Heart left ventricle (tissue), 16 donors: ENCODE measurements around the gene NFIA. TPM values are rescaled to one million over a fixed set of nuclear protein-coding genes. Genes with fewer than 3 reads are reported as not detected.

Source experiments
- ATAC-seq, 4 donors: fragments of 200-7000 bp; cut with Tn5 transposase; one replicate each; pipeline ENCODE4 v1.9.1; 2020 to 2022; ENCODE audit warnings: moderate library complexity in 4 of 4, mild to moderate bottlenecking in 3 of 4, moderate number of reproducible peaks in 1 of 4
- DNase-seq, 5 donors: peaks; one replicate each; pipeline ENCODE4 v3.0.0-alpha.2; 2020
- H3K27ac ChIP-seq, 12 donors: fragments of 200-600 bp; sonication (generic) in 4 of 12; one replicate each; pipeline versions ENCODE4 v1.5.0 to v1.8.0; 2016 to 2022; ENCODE audit warnings: mild to moderate bottlenecking in 2 of 12
- H3K27me3 ChIP-seq, 9 donors: fragments of 200-600 bp; sonication (generic) in 2 of 9; one replicate each; pipeline versions ENCODE4 v1.5.1 to v1.8.0; 2016 to 2022; ENCODE audit warnings: mild to moderate bottlenecking in 3 of 9
- H3K36me3 ChIP-seq, 9 donors: fragments of 200-600 bp; sonication (generic) in 2 of 9; one replicate each; pipeline versions ENCODE4 v1.5.0 to v1.8.0; 2018 to 2022; ENCODE audit warnings: mild to moderate bottlenecking in 2 of 9
- H3K4me1 ChIP-seq, 12 donors: fragments of 200-600 bp; sonication (generic) in 4 of 12; one replicate each; pipeline versions ENCODE4 v1.5.0 to v1.8.0; 2016 to 2022; ENCODE audit warnings: mild to moderate bottlenecking in 3 of 12
- H3K4me3 ChIP-seq, 12 donors: fragments of 200-600 bp; sonication (generic) in 4 of 12; one replicate each; pipeline versions ENCODE4 v1.5.0 to v1.8.0; 2017 to 2022; ENCODE audit warnings: mild to moderate bottlenecking in 9 of 12, moderate library complexity in 4 of 12
- H3K9me3 ChIP-seq, 12 donors: fragments of 200-600 bp; sonication (generic) in 4 of 12; one replicate each; pipeline versions ENCODE4 v1.5.0 to v1.8.0; 2016 to 2022; ENCODE audit warnings: mild to moderate bottlenecking in 1 of 12
- CTCF ChIP-seq, 12 donors: fragments of 200-600 bp; sonication (generic) in 4 of 12; IDR thresholded peaks; one replicate each; pipeline versions ENCODE4 v1.5.0 to v1.8.0; 2018 to 2022; ENCODE audit warnings: antibody characterized with exemption in 12 of 12, mild to moderate bottlenecking in 5 of 12
- POLR2A ChIP-seq, 2 donors: fragments of 450-650 bp; IDR thresholded peaks; one replicate each; pipeline ENCODE4 v1.6.1; 2017; ENCODE audit warnings: antibody characterized with exemption in 2 of 2, mild to moderate bottlenecking in 2 of 2, moderate library complexity in 2 of 2
- WGBS, 4 donors: extraction: QIAGEN DNeasy Blood & Tissue Kit in 2 of 4; methylation state at CpG; one replicate each; pipeline versions ENCODE4 v1.1.5 to v1.1.7; 2013 to 2018; 5-methylcytosine and 5-hydroxymethylcytosine counted together
- intact Hi-C, 10 donors: fragments of 100-400 bp; cut with DNase I; formaldehyde crosslinking; loops; one replicate each; pipeline versions ENCODE4 v1.11.1 to v1.14.2; 2022
- polyA plus RNA-seq, 2 donors: library from polyadenylated mRNA; stranded (reverse); fragments of 200-250 nt; gene quantifications; one replicate each; pipeline ENCODE4 v1.2.3, GENCODE V29; 2013
- total RNA-seq, 9 donors: library from RNA; depleted of rRNA in 2 of 9; stranded (reverse); fragments of >200 nt in 2 of 9; fragmentation: NEBNext Ultra II Directional in 3 of 9; extraction: Animal tissue kit (Norgen Biotek cat#: 25700) in 3 of 9; gene quantifications; one replicate each; pipeline versions ENCODE4 v1.1.0 to v1.2.4, GENCODE V29; 2016 to 2023
- donor health status: ischemic (EF 13 %, LVEDD 7.1; RV severe dilation, severe dysfunction).
- donor health status: healthy with polysubstance abuse.
- donor health status: DM: no; HTN: yes; CAD: no.
- donor health status: DM: no; HTN: no; CAD: no.
- donor health status: ischemic (EF 25% LVEDD 6.9; RV normal size, moderate dysfunction).
- donor health status: ischemic (EF 25% LVEDD 5.7; RV mildly dilated, moderate dysfunction).
- donor health status: healthy.
- donor health status: DM: yes; HTN: yes; CAD: no.
- donor health status: ischemic (EF 35%, LVEDD 5.7; RV mildly dilated, moderate dysfunction).
- donor health status: nonischemic (EF 11% LVEDD 7.7; RV severe dilation, severe dysfunction).
- donor health status: DM: yes; HTN: yes; CAD: no.
- donor health status: PGD.
- donor health status: ischemic (EF 29% LVEDD 5.4; RV normal size, mild dysfunction).
- donor health status: nonischemic (EF 23%, LVEDD 6.1; RV moderate dilation, normal function).

NFIA gene
- total and polyA plus RNA-seq, 11 donors, result 12.7 to 121 (median 96.5) TPM

DNA sequence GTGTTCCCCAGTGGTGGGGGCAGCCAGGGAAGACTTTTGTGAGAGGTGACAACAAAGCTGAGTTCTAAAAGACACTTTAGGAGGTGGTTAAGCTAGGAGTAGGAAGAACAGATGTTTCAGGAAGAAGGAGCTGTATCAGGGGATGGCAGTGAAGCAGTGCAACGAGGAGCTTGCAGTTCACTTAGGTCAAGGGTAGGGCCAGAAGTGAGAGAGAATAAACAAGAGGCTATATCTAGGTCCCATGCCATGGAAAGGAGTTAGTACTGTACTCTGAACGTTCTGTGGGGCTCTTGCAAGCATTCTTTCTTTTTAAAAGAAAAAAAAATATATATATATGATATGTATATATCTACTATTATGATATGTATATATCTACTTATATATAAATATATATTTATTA lies 244.4 kb downstream of the NFIA start:
- Histone ChIP-seq H3K36me3 (no peaks in the 10 kb centered on the region), H3K4me1 (peaks cover 0 to 22% (median 8%) of the 10 kb centered on the region in 12 donors), H3K4me3 (no peak overlapping the region), H3K27me3 (no peaks in the 10 kb centered on the region), H3K27ac (peak overlapping the region in 1 of 12 donors; percentile 5), H3K9me3 (peaks cover 0 to 5% (median 0%) of the 10 kb centered on the region in 12 donors)
- ATAC-seq, result no peak
- WGBS, 4 donors, result 19 to 48% (median 34%) methylated on average over 2 of the region's 2 CpGs
- TF ChIP-seq POLR2A (IDR thresholded peaks at IDR 0.05), result no peak
- no peak for TF ChIP-seq CTCF (IDR thresholded peaks at IDR 0.05)
- intact Hi-C loops, result no loop called here
- DNase-seq, result no peak

DNA sequence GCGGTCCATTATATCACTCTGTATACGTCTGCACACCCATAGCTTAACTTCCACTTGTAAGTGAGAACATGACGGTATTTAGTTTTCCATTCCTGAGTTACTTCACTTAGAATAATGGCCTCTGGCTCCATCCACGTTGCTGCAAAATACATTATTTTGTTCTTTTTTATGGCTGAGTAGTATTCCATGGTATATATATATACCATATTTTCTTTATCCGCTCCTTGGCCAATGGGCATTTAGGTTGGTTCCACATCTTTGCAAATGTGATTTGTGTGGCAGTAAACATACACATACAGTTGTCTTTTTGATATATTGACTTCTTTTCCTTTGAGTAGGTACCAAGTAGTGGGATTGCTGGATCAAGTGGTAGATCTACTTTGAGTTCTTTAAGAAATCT lies 245.1 kb downstream of the NFIA start:
- Histone ChIP-seq H3K4me3 (no peak overlapping the region), H3K36me3 (no peaks in the 10 kb centered on the region), H3K27me3 (no peaks in the 10 kb centered on the region), H3K9me3 (peaks cover 0 to under 1% (median 0%) of the 10 kb centered on the region in 12 donors), H3K4me1 (peaks cover 0 to 29% (median 11%) of the 10 kb centered on the region in 12 donors), H3K27ac (no peak overlapping the region)
- ATAC-seq (no peak), DNase-seq (no peak)
- intact Hi-C loops, result no loop called here
- 87 to 99% (median 97%) methylated on average over 5 of the region's 5 CpGs for WGBS, 4 donors
- no peak for TF ChIP-seq CTCF (IDR thresholded peaks at IDR 0.05)

GRCh38 chr1:61329556-61329955 lies 247.2 kb downstream of the NFIA start:
- no peaks in the 10 kb centered on the region for H3K9me3 ChIP-seq
- TF ChIP-seq POLR2A (IDR thresholded peaks at IDR 0.05) (no peak), CTCF (IDR thresholded peaks at IDR 0.05) (no peak)
- no peak overlapping the region for H3K27ac ChIP-seq
- intact Hi-C loops, result no loop called here
- DNase-seq (no peak), ATAC-seq (no peak)
- peaks cover 0 to 22% (median 11%) of the 10 kb centered on the region in 12 donors for H3K4me1 ChIP-seq
- WGBS, 4 donors, result 93 to 99% (median 97%) methylated on average over 4 of the region's 4 CpGs
- H3K4me3 ChIP-seq, result no peak overlapping the region
- peaks cover 0 to 9% (median 0%) of the 10 kb centered on the region in 9 donors for H3K36me3 ChIP-seq
- H3K27me3 ChIP-seq, result no peaks in the 10 kb centered on the region

- DNase-seq, result no peak
- 89 to 95% (median 94%) methylated on average over 5 of the region's 5 CpGs for WGBS, 4 donors
- Histone ChIP-seq H3K27me3 (no peaks in the 10 kb centered on the region), H3K4me3 (no peak overlapping the region), H3K4me1 (peaks cover 0 to 22% (median 13%) of the 10 kb centered on the region in 12 donors), H3K9me3 (no peaks in the 10 kb centered on the region), H3K36me3 (peaks cover 0 to 9% (median 0%) of the 10 kb centered on the region in 9 donors), H3K27ac (no peak overlapping the region)
- TF ChIP-seq POLR2A (IDR thresholded peaks at IDR 0.05), result no peak
- no peak for TF ChIP-seq CTCF (IDR thresholded peaks at IDR 0.05)
- ATAC-seq, result no peak
- intact Hi-C loops, result loop anchor here in 3 of 10 donors (10.0 kb wide), 3 partner anchors 125 to 245 kb away; partner anchors contain the start of gene NFIA (in 1 of the 3)
Measured at GRCh38 chr1:61330018-61330417, 247.7 kb downstream of the NFIA start.
